DMS53 (cell line): ENCODE results near the gene ATP2B1.

Experiments
- DNase-seq: peaks from one replicate; lab custom pipeline; 2025; lab: John Stamatoyannopoulos, UW

The ATP2B1 gene

GRCh38 chr12:89589753-89590152 is 118.9 kb downstream of the ATP2B1 start:
- no peak for DNase-seq

- no peak for DNase-seq
Measured at GRCh38 chr12:89578499-89578898, 130.1 kb downstream of the ATP2B1 start.

GRCh38 chr12:89576572-89577220 is 131.9 kb downstream of the ATP2B1 start:
- DNase-seq: no peak

GRCh38 chr12:89575374-89575773 is 133.3 kb downstream of the ATP2B1 start:
- DNase-seq: no peak

GRCh38 chr12:89574736-89575208 is 133.9 kb downstream of the ATP2B1 start:
- no peak for DNase-seq

GRCh38 chr12:89573051-89573810 is 135.4 kb downstream of the ATP2B1 start:
- no peak for DNase-seq

GRCh38 chr12:89571491-89572195 is 137.0 kb downstream of the ATP2B1 start:
- DNase-seq: no peak

- no peak for DNase-seq
Measured at GRCh38 chr12:89568484-89568883, 140.2 kb downstream of the ATP2B1 start.

GRCh38 chr12:89567691-89568239 is 140.9 kb downstream of the ATP2B1 start:
- DNase-seq: no peak

GRCh38 chr12:89566615-89567014 is 142.0 kb downstream of the ATP2B1 start:
- DNase-seq: no peak

- DNase-seq: no peak
Measured at GRCh38 chr12:89565002-89565401, 143.6 kb downstream of the ATP2B1 start.

- no peak for DNase-seq
Measured at GRCh38 chr12:89559753-89560152, 148.9 kb downstream of the ATP2B1 start.

GRCh38 chr12:89556976-89557375 is 151.7 kb downstream of the ATP2B1 start:
- DNase-seq: no peak

- no peak for DNase-seq
Measured at GRCh38 chr12:89552376-89552775, 156.3 kb downstream of the ATP2B1 start.

- DNase-seq: no peak
Measured at GRCh38 chr12:89551747-89552146, 156.9 kb downstream of the ATP2B1 start.

- DNase-seq: no peak
Measured at GRCh38 chr12:89547101-89547500, 161.5 kb downstream of the ATP2B1 start.

GRCh38 chr12:89546151-89546550 is 162.5 kb downstream of the ATP2B1 start:
- no peak for DNase-seq

- peak; percentile 90 for DNase-seq
Measured at GRCh38 chr12:89544681-89545184, 163.9 kb downstream of the ATP2B1 start.

GRCh38 chr12:89544022-89544421 is 164.6 kb downstream of the ATP2B1 start:
- DNase-seq: no peak

- DNase-seq: peak; percentile 94
Measured at GRCh38 chr12:89542912-89543592, 165.6 kb downstream of the ATP2B1 start.

GRCh38 chr12:89542236-89542635 is 166.4 kb downstream of the ATP2B1 start:
- DNase-seq: no peak

- no peak for DNase-seq
Measured at GRCh38 chr12:89540586-89540985, 168.1 kb downstream of the ATP2B1 start.
